Lower leg skin (tissue), 3 donors: ENCODE measurements around the gene CHRND.

ENCODE experiments used
- POLR2A ChIP-seq, 2 donors: fragments of 450-650 bp; IDR thresholded peaks; one replicate each; pipeline ENCODE4 v1.6.1; 2016 to 2017; ENCODE audit warnings: antibody characterized with exemption in 2 of 2, mild to moderate bottlenecking in 1 of 2, moderate library complexity in 1 of 2
- TF ChIP-seq, protein P1 (sequence below), 3 donors: fragments of 450-650 bp; IDR thresholded peaks; one replicate each; pipeline ENCODE4 v1.5.1; 2016; ENCODE audit warnings: antibody characterized with exemption in 3 of 3, mild to moderate bottlenecking in 3 of 3, moderate library complexity in 2 of 3

DNA sequence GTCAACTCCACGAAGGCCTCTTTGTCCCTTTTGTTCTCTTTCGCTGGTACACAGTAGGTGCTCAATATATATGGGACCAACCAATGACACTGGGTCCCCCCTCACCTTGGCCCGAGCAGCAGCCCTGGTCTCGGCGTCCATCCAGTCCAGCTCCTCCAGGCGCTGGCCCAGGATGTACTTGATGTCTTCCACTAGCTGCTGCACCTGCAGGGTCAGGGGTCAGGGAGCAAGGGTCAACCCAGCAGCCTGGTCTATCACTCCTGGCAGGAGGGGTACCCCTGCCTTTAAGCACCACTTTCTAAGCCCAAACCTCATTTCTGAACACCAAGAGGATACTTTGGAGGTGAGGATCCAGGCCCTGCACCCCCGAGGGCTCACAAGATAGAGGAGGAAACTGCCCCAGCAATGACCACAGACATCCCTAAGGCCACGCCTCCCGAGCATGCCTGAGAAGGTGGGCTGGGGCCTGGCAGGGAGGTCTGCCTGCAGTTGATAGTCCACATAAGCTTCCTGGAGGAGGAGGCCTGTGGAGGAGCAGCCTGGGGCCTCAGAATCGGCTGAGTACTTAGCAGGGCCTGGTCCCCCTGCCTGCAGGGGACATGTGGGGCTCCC, 42.5 kb upstream of the CHRND start:
- TF ChIP-seq POLR2A (IDR thresholded peaks at IDR 0.05) = no peak
- TF ChIP-seq, protein P1, sequence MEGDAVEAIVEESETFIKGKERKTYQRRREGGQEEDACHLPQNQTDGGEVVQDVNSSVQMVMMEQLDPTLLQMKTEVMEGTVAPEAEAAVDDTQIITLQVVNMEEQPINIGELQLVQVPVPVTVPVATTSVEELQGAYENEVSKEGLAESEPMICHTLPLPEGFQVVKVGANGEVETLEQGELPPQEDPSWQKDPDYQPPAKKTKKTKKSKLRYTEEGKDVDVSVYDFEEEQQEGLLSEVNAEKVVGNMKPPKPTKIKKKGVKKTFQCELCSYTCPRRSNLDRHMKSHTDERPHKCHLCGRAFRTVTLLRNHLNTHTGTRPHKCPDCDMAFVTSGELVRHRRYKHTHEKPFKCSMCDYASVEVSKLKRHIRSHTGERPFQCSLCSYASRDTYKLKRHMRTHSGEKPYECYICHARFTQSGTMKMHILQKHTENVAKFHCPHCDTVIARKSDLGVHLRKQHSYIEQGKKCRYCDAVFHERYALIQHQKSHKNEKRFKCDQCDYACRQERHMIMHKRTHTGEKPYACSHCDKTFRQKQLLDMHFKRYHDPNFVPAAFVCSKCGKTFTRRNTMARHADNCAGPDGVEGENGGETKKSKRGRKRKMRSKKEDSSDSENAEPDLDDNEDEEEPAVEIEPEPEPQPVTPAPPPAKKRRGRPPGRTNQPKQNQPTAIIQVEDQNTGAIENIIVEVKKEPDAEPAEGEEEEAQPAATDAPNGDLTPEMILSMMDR (IDR thresholded peaks at IDR 0.05) = no peak
